ENCODE data around the gene FOXN3.

The FOXN3 gene

DNA sequence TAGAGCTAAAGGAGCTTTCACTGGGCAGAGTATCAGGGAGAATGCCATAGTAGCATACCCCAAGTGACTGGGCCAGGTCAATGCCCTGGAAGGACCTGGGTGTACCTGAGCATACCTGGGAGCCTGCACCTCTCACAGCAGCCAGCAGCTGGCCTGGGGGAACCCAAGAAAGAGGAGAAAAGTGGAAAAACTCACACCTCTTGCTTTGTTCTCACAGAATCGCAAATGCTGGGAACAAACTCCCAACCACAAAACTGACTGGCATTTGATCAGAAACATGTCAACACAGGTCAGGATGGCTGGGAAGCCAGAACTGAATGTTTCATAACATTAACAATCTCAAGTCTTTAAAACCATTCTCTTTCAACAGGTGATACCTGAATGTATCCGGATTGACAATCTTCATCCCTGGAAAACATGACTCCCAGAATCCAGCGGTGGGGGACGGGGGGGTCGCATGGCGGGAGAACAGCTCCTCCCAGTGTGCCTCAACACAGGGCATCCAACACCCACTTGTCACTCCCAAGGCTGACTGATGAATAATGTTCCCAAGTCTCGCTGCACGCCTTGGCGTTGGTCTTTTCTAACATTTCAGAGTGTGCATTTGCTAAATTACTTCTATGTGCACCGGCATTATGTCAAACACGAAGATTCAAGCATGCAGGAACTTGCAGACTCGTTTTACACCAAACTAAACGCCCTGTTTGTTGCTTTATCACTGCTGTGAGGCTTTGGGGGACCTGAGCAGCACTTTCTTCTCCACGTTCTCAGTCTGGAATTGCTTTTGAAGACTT lies 7.9 kb downstream of the FOXN3 start:
- DNase-seq (ENCODE audit: low spot score), result no peak

DNA sequence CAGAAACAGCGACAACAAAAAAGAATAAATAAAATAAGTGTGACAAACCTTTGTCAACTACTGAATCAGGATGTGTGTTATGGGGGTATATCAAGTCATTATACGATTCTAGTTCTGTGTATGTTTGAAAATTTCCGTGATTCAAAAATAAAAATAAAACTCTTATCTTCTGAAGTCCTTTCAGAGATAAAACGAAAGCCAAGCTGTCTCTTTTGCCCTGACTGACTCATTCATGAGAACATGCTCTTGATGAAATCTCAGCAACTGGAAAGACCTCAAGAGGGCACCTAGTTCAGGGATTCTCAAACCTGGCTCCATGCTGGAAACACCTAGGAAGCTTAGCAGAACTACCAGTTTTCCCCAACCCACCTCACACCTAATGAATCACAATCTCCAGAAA lies 9.2 kb downstream of the FOXN3 start:
- DNase-seq (ENCODE audit: low spot score), result no peak

DNA sequence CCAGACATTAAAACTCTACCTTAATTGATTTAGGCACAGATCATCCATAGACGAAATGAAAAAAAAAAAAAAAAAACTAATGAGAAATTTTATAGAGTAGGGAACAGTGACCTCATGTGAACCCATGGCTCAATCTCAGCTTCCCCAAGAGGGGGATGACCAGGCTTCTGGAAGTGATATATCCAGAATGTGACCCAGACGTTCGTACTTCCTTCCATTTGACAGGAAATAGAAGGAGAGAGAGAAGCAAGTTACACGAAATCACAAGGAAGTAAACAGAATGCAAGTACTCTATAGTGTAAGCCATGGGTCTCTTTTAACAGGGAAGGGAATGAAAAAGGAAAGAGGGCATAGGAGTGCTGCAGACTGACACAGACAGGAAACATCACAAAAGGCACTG lies 10.1 kb downstream of the FOXN3 start:
- no peak for DNase-seq (ENCODE audit: low spot score)

DNA sequence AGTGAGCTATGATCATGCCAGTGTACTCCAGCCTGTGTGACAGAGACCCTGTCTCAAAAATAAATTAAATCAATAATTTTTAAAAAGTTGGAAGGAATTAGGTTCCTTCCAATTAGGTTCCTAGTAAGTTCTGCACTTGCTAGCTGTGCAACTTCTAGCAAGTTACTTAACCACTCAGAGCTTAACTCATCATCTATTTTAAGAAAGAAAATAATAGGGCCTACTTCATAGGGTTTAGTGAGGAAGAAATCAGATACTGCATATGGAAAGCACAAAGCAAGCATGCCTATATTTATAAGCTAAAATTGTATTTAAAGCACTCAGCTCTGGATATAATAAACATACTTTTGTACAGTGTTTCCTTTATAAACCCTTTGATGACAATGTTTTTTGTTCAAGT lies 10.7 kb downstream of the FOXN3 start:
- no peak for DNase-seq (ENCODE audit: low spot score)

DNA sequence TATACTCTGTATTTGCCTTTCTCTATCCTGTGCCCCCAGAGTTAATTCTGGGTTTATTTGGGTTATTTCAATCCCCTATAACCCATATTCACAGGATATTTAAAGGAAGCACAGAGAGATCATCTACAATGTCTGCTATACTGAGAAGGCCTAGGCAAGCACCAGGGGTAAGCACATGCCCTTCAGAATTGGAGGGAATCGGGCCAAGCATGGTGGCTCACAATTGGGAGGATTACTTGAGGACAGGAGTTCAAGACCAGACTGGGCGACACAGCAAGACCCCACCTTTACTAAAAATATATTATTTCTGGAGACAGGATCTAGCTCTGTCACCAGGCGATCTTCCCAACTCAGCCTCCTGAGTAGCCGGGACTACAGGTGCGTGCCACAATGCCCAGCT lies 11.3 kb downstream of the FOXN3 start:
- no peak for DNase-seq (ENCODE audit: low spot score)

DNA sequence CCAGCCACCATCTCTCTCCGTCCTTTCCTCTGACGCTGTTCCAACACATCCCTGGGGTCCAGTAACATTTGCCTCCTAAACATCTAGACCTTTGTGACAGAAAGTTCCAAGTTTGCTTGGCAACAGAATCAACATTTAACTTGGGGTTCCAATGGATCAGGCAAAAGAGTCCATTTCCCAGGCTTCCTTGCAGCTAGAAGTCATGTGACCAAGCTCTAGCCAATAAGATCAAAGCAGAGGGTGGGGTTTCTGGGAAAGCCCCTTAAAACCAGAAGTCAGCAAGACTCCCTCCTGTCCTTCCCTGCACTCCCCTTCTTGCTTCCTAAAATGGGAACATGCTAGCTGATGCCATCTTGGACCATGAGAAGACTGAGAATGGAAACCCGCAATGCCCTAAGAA lies 14.7 kb downstream of the FOXN3 start:
- DNase-seq (ENCODE audit: low spot score), result no peak

DNA sequence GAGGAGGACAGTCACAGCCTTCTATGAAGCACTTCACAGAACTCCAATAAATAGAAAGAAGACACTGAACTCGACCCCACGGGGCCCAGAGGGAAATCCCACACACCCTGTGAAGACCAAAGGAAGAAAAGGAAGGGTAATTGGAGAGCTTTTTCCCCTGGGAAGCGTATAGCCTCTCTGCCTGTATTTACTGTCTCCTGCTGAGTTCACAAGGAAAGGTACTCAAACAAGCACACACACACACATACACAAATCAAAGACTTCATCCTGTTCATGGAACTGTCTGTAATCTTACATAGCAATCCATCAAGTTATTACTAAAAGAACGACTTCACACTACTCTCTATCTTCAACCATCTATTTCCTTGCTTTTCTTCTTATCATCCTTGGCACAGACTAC lies 15.3 kb downstream of the FOXN3 start:
- DNase-seq (ENCODE audit: low spot score), result no peak

DNA sequence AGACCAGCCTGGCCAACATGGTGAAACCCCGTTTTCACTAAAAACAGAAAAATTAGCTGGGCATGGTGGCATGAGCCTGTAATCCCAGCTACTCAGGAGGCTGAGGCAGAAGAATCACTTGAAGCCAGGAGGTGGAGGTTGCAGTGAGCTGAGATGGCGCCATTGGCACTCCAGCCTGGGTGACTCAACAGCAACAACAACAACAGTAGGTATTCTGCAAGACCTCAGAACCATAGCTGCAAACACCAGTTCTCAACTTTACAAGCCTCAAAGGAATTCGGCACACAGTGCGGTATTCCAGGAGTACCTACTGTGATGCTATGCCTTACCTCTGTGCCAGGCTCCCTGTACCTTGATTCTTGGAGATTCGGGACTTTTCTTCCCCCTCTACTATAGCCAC lies 15.8 kb downstream of the FOXN3 start:
- DNase-seq (ENCODE audit: low spot score), result no peak

DNA sequence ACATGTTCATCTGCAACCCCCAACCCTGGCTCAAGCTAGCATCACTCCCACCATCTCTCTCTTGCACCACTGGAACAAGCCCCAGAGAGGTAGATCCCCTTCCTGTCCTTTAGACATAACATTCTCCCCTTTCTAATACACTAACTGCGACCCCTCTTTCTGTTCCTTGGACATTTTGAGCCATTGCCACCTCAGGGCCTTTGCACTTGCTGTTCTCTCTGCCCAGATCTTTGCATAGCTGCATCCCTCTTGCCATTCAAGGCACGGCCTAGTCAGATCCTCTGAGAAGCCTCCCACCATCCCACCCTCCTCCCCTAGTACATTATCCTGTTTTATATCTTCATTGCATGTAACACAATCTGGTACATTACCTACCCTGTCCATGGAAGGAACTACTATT lies 16.5 kb downstream of the FOXN3 start:
- no peak for DNase-seq (ENCODE audit: low spot score)

DNA sequence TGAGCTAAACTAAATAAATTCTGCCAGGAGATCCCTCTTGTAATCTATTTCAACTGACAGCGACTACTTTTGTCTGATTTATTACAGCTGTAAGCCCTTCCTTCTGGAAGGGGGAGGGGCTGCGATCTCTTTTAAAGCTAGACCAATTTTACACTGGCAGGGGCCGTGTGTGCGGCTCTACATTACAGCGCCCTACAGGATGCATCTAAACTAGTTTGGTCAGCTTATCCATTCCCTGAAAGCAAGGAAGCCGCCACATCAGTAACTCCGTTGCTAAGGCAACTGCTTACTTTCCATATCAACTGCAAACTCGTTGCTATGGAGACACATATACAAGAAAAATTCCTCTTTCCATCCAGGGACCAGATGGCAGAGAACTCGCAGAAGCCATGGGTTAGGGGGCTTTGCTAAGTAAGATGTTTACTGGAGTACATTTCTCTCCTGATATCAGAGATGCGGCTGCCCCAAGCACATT lies 17.4 kb downstream of the FOXN3 start:
- no peak for DNase-seq (ENCODE audit: low spot score)

DNA sequence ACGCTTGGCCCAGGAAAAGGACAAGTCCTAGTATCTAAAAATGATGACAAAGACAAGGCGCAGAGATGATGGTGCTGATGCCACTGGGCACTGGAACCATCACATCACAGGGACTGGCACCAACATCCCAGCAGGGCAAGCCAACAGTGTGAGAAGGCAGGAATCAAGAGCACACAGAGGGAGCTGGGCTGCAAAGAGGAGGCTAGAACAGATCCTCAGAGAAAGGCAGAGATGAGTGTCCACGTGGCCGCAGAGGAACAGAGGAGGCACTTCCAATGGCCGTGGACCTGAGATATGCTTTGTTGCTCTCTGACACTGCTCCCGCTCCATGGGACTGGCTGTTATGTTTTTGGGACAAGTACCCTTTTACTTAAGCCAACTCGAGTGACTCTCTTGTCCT lies 17.9 kb downstream of the FOXN3 start:
- no peak for DNase-seq (ENCODE audit: low spot score)

DNA sequence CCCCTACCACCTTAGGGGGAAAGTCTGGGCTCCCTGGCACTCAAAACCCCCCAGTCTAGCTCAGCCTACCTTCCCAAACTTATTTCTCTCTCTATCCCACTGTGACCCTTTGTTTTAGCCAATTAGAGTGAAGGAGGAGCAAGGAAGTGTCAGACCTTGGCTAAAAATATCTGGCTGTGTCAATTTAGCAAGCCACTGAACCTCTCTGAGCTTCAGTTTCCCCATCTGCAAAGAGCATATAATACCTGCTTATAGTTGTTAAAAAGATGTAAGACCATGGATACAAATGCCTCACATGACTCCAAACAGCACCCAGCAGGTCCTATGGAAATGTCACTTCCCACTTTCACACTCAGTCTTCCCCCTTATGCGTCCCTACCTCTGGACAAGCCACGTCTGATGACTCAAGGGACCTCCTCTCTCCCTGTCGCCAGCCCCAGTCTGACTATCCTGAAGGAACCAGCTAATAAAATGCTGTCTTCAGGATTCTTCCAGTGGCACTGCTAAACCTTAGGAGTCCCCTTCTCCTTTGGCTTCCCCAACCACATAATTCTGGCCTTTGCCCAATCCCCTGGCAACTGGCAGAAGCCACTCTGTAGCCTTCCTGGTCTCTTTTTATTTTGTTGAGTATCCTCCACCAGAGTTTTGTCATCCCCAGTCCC lies 19.3 kb downstream of the FOXN3 start:
- no peak for DNase-seq (ENCODE audit: low spot score)

DNA sequence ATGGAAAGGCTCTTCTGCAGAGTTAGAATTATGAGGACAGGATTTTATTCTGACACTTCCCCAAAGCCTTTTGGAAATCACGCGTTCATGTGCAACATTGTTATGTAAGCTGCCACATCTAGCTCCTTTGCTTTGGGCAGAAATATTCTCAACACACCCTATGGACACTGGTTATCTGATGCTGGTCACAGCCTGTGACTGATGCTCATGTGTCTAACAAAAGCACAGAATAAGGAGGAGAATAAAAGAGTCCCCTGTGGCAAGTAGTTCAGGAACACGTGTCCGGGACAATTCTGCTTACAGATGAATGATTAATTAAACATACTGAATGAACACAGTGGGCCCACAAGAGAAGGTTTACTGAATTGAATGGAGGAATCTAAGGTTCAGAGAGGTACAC lies 22.1 kb downstream of the FOXN3 start:
- DNase-seq (ENCODE audit: low spot score), result no peak

DNA sequence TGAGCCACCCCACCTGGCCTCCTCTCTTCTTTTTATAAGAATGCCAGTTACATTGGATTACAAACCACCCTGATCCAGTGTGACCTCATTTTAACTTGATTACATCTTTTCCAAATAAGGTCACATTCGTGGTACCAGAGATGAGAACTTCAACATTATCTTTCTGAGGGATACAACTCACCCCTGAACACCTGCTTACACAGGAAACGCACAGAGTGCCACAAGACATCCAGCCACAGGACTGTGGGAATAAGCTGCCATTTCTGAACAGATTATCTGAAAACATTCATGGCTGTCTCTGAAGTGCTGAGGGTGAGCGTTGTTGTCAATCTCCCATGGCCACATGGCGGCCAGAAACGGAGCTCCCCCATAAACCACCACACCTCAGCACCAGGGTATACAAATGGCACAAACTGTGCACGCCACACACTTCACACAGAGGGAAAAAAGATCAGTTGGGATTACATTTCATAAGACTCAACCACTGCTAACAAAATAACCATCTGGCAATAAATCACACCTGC lies 23.7 kb downstream of the FOXN3 start:
- no peak for DNase-seq (ENCODE audit: low spot score)

DNA sequence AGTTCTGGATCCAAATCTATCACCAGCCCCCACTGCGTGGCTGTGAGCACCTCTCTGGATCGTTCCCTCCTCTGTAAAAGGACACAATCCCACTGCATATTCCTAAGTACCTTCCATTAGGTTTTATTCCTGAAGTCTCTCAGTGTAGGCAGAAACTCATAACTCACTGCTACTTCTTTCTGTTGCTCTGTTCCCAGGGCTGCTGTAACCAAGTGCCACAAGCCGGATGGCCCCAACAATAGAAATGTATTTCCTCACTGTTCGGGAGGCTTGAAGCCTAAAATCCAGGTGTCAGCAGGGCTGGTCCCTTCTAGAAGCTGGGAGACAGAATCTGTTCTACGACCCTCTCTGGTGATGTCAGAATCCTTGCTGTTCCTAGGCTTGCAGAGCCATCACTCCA lies 24.9 kb downstream of the FOXN3 start:
- DNase-seq (ENCODE audit: low spot score), result no peak

DNA sequence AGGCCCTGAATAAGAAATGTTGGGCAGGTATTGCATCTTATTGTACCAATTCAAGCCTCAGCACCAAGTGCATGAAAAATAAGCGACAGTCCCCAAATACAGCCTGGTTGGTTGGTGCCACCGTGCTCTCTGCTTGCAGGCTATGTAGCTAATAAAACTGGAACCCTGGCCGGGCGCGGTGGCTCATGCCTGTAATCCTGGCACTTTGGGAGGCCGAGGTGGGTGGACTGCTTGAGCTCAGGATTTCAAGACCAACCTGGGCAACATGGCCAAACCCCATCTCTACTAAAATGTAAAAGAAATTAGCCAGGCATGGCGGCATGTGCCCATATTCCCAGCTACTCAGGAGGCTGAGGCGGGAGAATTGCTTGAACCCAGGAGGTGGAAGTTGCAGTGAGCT lies 25.5 kb downstream of the FOXN3 start:
- no peak for DNase-seq (ENCODE audit: low spot score)

DNA sequence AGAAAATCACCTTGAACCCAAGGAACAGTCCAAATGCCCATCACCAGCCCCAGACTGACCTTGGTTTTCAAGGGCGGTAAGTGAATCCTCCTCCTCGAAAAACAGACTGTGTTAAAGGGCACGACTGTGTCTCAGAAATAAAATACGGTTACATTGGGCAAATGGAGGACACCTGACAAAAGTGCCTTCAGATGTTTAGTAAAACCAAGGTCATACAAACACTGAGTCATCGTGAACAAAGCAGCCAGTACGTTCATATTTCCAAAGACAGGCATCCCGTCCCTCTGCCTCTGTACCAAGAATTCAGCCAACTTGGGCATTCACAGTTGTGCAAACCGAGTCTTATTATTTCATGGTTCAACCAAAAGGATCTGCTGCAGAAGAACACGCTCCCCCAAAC lies 25.9 kb downstream of the FOXN3 start:
- DNase-seq (ENCODE audit: low spot score), result no peak

DNA sequence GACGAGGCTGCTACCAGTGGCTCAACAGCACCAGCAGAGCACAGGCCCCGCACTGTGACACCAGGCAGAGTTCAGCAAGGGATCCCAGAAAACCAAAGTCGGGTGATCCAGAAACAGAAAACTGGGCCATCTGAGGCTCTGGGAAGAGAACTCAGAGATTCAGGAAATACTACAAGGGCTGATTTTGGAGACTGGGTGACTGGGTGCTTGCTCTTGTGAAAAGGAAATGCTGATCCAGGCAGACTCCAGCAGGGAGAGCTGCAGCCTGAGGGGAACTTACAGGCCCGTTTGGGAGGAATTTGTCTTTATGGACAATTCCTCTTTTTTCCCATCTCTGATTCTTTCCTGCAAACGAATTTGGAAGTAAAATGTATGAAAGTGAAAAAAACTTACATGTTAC lies 28.2 kb downstream of the FOXN3 start:
- DNase-seq (ENCODE audit: low spot score), result no peak

DNA sequence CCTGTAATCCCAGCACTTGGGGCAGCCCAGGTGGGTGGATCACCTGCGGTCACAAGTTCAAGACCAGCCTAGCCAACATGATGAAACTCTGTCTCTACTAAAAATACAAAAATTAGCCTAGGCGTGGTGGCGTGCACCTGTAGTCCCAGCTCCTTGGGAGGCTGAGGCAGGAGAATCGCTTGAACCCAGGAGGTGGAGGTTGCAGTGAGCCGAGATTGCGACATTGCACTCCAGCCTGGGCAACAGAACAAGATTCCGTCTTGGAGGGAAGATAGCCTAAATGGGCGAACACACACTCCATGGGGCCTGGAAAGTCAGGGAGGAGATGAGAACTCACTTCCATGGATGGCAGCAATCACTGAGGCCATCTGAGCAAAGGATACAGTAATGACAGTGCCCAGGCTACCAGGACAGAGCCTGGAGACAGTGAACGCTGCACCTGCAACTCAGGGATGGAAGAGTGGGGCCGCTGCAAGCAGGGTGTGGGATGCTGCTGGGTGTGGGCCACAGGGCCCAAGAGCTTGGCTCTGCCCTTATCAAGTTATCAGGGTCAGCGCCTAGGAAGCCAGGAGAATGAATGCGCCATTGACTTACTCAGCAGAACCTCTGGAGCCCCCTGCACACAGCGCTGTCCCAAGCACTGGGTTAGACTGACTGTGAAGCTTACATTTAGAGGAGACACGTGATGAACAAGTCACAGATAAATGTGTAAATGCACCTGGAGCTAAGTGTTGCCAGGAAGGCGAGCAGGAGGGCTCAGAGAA lies 28.9 kb downstream of the FOXN3 start:
- no peak for DNase-seq (ENCODE audit: low spot score)

DNA sequence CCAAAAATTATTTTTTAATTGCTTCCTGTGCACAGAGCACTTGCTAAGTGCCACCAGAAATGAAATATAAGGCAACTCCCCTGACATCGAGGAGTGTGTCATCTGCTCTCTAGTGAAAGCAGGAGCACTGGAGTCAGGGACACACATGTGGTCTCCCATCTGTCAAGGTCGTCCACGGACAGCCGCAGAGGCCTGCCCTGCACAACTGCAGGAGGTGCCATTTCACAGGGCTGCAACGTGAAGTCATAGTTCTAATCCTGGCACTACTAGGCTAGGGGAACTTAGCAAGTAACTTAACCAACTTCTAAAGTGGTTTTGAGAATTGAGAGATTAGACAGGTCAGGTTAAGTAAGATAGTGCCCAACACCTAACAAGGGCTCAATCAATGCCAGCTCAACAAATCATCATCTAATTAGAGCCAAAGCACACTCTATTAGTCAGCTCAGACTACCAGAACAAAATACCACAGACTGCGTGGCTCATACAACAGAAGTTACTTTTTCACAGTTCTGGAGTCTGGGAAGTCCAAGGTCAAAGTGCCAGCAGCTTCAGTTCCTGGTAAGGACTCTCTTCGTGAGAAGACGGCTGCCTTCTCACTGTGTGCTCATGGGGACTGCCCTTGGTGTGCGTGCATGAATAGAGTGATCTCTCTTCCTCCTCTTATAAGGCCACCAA lies 30.7 kb downstream of the FOXN3 start:
- peak; percentile 16 for DNase-seq (ENCODE audit: low spot score)

DNA sequence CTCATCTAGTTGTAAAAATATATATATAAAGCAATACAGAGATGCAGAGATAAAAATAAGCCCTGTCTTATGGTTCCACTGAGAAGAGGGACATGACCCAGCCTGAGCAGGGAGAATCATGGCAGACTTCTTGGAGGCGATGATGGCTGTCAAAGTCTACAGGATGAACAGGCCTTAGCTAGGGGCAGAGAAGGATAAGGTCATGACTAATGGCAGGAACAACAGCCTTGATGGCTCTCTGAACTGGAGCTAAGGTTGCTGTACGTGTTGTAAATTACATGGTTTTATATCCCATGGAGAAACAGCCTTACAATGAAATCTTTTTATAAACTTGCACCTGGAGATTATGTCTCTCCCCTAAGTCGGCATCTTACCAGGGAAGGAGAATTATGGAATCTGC lies 32.4 kb downstream of the FOXN3 start:
- DNase-seq (ENCODE audit: low spot score), result no peak

DNA sequence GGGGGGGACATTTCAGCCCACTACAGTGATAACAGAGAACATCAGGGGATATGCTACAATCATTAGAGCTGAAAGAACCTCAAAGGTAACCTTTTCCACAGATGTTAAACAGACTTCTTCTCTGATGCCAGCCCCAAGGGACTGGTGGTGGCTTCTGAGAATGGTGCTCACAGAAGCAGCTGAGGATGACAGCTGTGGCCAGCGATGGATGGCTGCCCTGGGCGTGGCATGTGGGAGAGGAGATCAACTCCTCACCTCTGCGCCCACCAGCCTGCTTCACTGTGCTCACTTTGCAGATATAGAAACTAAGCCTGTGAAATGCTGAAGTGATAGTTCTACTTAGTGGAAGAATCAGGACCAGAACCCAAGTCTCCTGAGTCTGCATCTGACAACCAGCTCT lies 33.0 kb downstream of the FOXN3 start:
- DNase-seq (ENCODE audit: low spot score), result no peak

All from CD4-positive, alpha-beta T cell treated with Interleukin-15 for 4 hours (primary cell).